Smooth muscle cell (in vitro differentiated cells): Measurements from ENCODE around the gene MED6. TPM values are rescaled to one million over a fixed set of nuclear protein-coding genes. Genes with fewer than 3 reads are reported as not detected.
A peak's percentile ranks its signal among the peaks of the same experiment; 100 is the strongest.

Experiments
- DNase-seq: peaks from one replicate; lab custom pipeline; 2025; ENCODE audit not compliant: unreplicated experiment; lab: John Stamatoyannopoulos, UW
- H2AFZ ChIP-seq: fragments of 200-600 bp; sonication (generic); 2 replicates; pipeline ENCODE4 v1.6.0; 2016; ENCODE audit warnings: antibody characterized with exemption, low read depth, mild to moderate bottlenecking
- H3F3A ChIP-seq: fragments of 200-600 bp; sonication (generic); 2 replicates; pipeline ENCODE4 v1.6.0; 2017; ENCODE audit warnings: antibody characterized with exemption, low read depth
- H3K27ac ChIP-seq: fragments of 200-600 bp; sonication (generic); 2 replicates; pipeline ENCODE4 v1.5.1; 2016; ENCODE audit warnings: low read depth, mild to moderate bottlenecking
- H3K27me3 ChIP-seq: fragments of 200-600 bp; sonication (generic); 2 replicates; pipeline ENCODE4 v1.6.1; 2016; ENCODE audit warnings: low read depth, mild to moderate bottlenecking
- H3K36me3 ChIP-seq: fragments of 200-600 bp; sonication (generic); 2 replicates; pipeline ENCODE4 v1.5.1; 2016; ENCODE audit warnings: low read depth
- H3K4me1 ChIP-seq: fragments of 200-600 bp; sonication (generic); 2 replicates; pipeline ENCODE4 v1.5.1; 2016; ENCODE audit warnings: low read depth
- H3K4me2 ChIP-seq: fragments of 200-600 bp; sonication (generic); 2 replicates; pipeline ENCODE4 v1.6.0; 2016; ENCODE audit warnings: mild to moderate bottlenecking
- H3K4me3 ChIP-seq: fragments of 200-600 bp; sonication (generic); 2 replicates; pipeline ENCODE4 v1.5.1; 2016; ENCODE audit warnings: mild to moderate bottlenecking
- H3K79me2 ChIP-seq: fragments of 200-600 bp; sonication (generic); 2 replicates; pipeline ENCODE4 v1.6.0; 2016; ENCODE audit warnings: low read depth, mild to moderate bottlenecking
- H3K9ac ChIP-seq: fragments of 200-600 bp; sonication (generic); 2 replicates; pipeline ENCODE4 v1.6.0; 2016; ENCODE audit warnings: low read depth
- H3K9me3 ChIP-seq: fragments of 200-600 bp; sonication (generic); replicated peaks from 2 replicates; pipeline ENCODE4 v1.5.1; 2016; ENCODE audit warnings: low read depth
- H4K20me1 ChIP-seq: fragments of 200-600 bp; sonication (generic); 2 replicates; pipeline ENCODE4 v1.6.0; 2016; ENCODE audit warnings: low read depth
- WGBS: methylation state at CpG from one replicate; pipeline ENCODE4 v1.1.7; 2016; ENCODE audit warnings: low lambda C conversion rate; 5-methylcytosine and 5-hydroxymethylcytosine counted together
- polyA plus RNA-seq: library from polyadenylated mRNA; unstranded; fragments of >200 nt; fragmentation: Nextera tagmentation; extraction: Ambion mirVana; gene quantifications from 2 replicates; pipeline ENCODE4 v1.2.1, GENCODE V29; 2016
- total RNA-seq: library from RNA; depleted of rRNA; stranded (reverse); fragments of >200 nt; gene quantifications from 2 replicates; pipeline ENCODE4 v1.2.3, GENCODE V29; 2014
- TF ChIP-seq, protein P1 (sequence below): fragments of 200-600 bp; sonication (generic); IDR thresholded peaks from 2 replicates; pipeline ENCODE4 v1.5.1; 2017; ENCODE audit warnings: borderline replicate concordance, mild to moderate bottlenecking, antibody characterized with exemption; ENCODE audit not compliant: insufficient read depth, poor library complexity, severe bottlenecking

The MED6 gene
- total and polyA plus RNA-seq, 2 experiments from 2014 or later: 45.6 to 58.2 TPM

DNA sequence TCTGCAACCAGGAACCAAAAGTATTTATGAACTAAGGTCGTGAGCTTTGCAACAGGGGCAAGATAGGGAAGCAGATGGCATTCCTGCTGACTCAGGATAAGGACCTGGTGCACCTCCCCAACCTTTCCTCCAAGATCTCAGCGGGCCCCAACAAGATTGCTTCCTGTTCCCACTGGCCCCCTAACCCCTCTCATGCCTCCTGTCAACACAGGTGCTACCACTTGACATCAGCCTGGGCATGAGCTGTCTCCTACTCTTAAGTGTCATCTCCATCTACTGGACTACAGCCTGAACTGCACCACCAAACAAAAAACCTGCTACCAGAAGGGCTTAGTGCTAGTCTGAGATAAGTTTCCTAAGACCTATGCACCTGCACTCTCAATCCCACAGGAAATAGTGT is 32.7 kb downstream of the MED6 start:
- H3K27ac ChIP-seq: no peak overlapping the region
- H4K20me1 ChIP-seq: peaks cover 5% of the 10 kb centered on the region
- no peaks in the 10 kb centered on the region for H3K4me1 ChIP-seq
- TF ChIP-seq, protein P1, sequence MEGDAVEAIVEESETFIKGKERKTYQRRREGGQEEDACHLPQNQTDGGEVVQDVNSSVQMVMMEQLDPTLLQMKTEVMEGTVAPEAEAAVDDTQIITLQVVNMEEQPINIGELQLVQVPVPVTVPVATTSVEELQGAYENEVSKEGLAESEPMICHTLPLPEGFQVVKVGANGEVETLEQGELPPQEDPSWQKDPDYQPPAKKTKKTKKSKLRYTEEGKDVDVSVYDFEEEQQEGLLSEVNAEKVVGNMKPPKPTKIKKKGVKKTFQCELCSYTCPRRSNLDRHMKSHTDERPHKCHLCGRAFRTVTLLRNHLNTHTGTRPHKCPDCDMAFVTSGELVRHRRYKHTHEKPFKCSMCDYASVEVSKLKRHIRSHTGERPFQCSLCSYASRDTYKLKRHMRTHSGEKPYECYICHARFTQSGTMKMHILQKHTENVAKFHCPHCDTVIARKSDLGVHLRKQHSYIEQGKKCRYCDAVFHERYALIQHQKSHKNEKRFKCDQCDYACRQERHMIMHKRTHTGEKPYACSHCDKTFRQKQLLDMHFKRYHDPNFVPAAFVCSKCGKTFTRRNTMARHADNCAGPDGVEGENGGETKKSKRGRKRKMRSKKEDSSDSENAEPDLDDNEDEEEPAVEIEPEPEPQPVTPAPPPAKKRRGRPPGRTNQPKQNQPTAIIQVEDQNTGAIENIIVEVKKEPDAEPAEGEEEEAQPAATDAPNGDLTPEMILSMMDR: peak; percentile 35
- H3K4me3 ChIP-seq: no peak overlapping the region
- peaks cover 3% of the 10 kb centered on the region for H3K79me2 ChIP-seq
- no peaks in the 10 kb centered on the region for H3K9me3 ChIP-seq
- H3K36me3 ChIP-seq: peaks cover 7% of the 10 kb centered on the region
- DNase-seq: no peak
- no peaks in the 10 kb centered on the region for H3F3A ChIP-seq
- 60% methylated on average over 2 of the region's 2 CpGs for WGBS
- no peak overlapping the region for H2AFZ ChIP-seq
- H3K27me3 ChIP-seq: no peaks in the 10 kb centered on the region
- H3K9ac ChIP-seq: no peak overlapping the region
- H3K4me2 ChIP-seq: no peak overlapping the region

DNA sequence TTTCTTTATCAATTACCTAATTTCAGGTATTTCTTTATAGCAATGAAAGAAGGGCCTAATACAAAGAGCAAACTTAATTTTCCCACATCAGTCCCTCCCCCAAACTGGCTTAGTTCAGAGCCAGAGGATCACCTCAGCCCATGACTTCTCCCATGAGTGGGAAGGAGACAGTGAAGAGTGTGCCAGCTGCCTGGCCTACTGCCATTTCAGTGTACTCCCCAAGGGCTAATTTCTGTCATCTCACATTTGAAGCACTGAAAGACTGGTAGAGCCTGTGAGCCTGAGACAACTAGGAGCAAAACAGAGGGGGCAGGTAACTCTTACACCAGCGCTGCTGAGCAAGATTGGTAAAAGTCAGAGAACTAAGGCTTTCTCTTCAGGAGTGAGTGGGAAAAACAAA is 36.6 kb downstream of the MED6 start:
- H3K27me3 ChIP-seq: no peaks in the 10 kb centered on the region
- no peaks in the 10 kb centered on the region for H3F3A ChIP-seq
- 100% methylated on average over 1 of the region's 1 CpG for WGBS
- no peaks in the 10 kb centered on the region for H4K20me1 ChIP-seq
- H3K4me3 ChIP-seq: no peak overlapping the region
- H3K9me3 ChIP-seq: no peaks in the 10 kb centered on the region
- H3K4me1 ChIP-seq: no peaks in the 10 kb centered on the region
- H3K79me2 ChIP-seq: no peaks in the 10 kb centered on the region
- no peak overlapping the region for H3K27ac ChIP-seq
- H2AFZ ChIP-seq: no peak overlapping the region
- H3K4me2 ChIP-seq: no peak overlapping the region
- DNase-seq: no peak
- H3K36me3 ChIP-seq: peaks cover 7% of the 10 kb centered on the region
- TF ChIP-seq, protein P1: no peak
- no peak overlapping the region for H3K9ac ChIP-seq

- no peaks in the 10 kb centered on the region for H3K4me1 ChIP-seq
- DNase-seq: no peak
- no peak overlapping the region for H3K27ac ChIP-seq
- no peak overlapping the region for H3K4me3 ChIP-seq
- H3K79me2 ChIP-seq: no peaks in the 10 kb centered on the region
- H2AFZ ChIP-seq: no peak overlapping the region
- 96% methylated on average over 4 of the region's 4 CpGs for WGBS
- no peaks in the 10 kb centered on the region for H3K9me3 ChIP-seq
- H3K9ac ChIP-seq: no peak overlapping the region
- TF ChIP-seq, protein P1: no peak
- H3K27me3 ChIP-seq: no peaks in the 10 kb centered on the region
- no peaks in the 10 kb centered on the region for H4K20me1 ChIP-seq
- H3K36me3 ChIP-seq: peaks cover 7% of the 10 kb centered on the region
- H3F3A ChIP-seq: no peaks in the 10 kb centered on the region
- no peak overlapping the region for H3K4me2 ChIP-seq
Observed at GRCh38 chr14:70563417-70563816, 37.0 kb downstream of the MED6 start.

DNA sequence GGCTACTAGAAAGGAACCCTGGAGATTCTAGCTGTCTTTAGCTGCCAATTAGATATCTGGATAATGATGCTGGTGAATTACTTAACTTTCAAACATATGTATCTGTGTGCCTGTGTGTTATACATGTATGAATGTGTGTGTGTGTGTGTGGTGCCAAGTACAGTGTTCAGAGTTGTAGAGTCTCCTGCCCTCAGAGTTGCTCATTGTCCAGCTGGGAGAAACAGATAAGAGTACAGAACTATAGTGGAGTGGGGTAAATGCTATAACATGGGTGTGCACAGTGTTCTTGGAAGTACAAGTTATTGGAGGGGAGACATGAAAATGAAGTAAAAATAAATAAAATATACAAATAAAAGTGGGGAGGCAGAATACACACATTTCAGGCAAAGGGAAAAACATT is 42.1 kb downstream of the MED6 start:
- Histone ChIP-seq H3K4me3 (no peak overlapping the region), H3K27ac (no peak overlapping the region), H3K79me2 (no peaks in the 10 kb centered on the region), H3K36me3 (no peaks in the 10 kb centered on the region), H3K4me2 (no peak overlapping the region), H4K20me1 (no peaks in the 10 kb centered on the region), H2AFZ (no peak overlapping the region), H3K9me3 (no peaks in the 10 kb centered on the region), H3K27me3 (no peaks in the 10 kb centered on the region), H3K9ac (no peak overlapping the region), H3K4me1 (no peaks in the 10 kb centered on the region), H3F3A (no peaks in the 10 kb centered on the region)
- no peak for DNase-seq
- TF ChIP-seq, protein P1: no peak
